ENCODE data around the gene COX4I1.
"Not testable (repeated sequence)": the region's sequence is repeated elsewhere in the genome, so short reads cannot be mapped to it uniquely, and the experiment has no call there.

COX4I1 gene

DNA sequence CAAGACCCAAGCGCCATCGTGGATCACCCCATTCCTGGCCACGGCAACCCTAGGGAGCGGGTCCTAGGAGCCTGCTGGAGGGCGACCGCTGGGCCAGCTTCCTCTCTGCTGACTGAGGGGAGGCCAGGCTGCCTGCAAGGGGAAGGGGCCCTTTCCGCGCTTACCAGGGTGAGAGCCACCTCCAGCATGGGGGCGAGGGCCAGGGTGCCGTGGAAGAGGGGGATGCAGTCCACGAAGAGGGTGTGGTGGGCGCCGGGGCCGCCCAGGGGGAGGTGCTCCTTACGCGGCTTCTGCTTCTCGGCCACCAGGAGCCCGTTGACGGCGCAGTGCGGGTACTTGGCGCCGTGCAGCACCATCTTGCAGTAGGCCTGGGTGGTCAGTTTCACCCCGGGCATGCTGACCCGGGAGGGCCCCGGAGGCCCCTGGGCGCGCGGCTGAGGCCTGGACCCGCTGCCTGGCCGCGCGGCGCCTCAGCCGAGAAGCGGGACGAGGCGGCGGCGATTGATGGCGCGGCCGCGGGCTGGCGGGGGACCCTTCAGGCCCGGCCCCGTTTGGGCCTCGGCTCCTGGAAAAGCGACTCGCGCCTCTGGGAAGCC, 496 bp upstream of the COX4I1 start:
- DNase-seq (ENCODE audit: low read depth in 2 of 2), result no peak

DNA sequence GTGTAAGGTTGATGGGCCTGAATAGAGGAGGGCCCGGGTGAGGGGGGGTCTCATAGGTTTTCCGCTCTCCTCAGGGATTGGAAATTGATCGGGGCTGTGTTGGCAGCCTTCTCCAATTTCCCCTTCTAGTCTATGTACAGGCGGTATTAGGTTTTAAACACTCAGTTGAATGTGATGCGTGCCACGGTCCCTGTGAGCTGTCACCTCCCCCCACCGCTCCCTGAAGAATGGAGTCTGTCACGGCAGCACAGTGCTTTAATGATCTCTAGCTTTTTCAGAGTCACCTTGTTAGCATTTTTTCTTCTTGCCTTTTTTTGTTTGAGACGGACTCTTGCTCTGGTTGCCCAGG, 800 bp downstream of the COX4I1 start:
- no peak for DNase-seq (ENCODE audit: low read depth in 2 of 2)

- DNase-seq (ENCODE audit: low read depth in 2 of 2), result no peak
Observed at GRCh38 chr16:85803570-85803969, 4.1 kb downstream of the COX4I1 start.

DNA sequence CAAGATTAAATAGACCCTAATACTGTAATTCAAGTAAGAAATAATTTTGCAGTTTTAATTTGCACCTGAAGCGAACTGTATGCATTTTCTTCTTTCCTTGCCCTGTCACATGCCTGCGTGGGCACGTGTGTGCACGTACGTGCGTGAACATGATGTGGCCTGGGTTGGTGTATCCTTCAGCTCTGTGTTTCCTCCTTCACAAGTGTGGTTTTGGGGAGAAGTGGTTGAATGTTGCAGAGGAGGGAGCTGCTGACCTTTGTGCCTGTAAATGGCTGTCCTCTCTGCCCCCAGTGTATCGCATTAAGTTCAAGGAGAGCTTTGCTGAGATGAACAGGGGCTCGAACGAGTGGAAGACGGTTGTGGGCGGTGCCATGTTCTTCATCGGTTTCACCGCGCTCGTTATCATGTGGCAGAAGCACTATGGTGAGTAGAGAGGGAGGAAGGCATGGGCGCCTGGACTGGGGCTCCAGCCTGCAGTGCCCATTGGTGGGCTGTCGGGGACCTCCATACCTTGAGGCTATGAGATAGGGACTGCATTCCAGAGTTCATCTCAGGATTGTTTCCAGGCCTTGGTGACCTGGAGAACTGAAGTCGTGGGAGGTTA, 6.0 kb downstream of the COX4I1 start:
- DNase-seq (ENCODE audit: low read depth in 2 of 2), result no peak

- DNase-seq (ENCODE audit: low read depth in 2 of 2), result no peak
Observed at GRCh38 chr16:85806539-85806938, 7.0 kb downstream of the COX4I1 start.

GRCh38 chr16:85807340-85807739, 7.8 kb downstream of the COX4I1 start:
- not testable (repeated sequence) for DNase-seq (ENCODE audit: low read depth in 2 of 2)

- not testable (repeated sequence) for DNase-seq (ENCODE audit: low read depth in 2 of 2)
Observed at GRCh38 chr16:85808104-85808503, 8.6 kb downstream of the COX4I1 start.

DNA sequence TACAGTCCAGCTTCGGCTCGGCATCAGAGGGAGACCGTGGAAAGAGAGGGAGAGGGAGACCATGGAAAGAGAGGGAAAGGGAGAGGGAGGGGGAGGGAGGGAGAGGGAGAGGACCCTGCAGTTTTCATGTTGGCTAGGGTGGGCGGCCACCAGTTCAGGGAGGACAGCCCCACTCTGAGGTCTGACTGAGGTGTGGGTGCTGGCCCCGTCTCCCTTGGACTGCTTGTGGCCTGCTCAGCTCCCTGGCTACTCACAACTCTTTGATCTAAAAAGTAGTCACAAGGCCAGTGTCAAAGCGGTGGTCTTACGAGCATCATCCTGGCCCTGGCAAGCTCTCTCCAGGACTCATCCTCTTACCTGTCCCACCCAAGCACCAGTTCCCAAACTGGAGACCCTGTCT, 9.4 kb downstream of the COX4I1 start:
- no peak for DNase-seq (ENCODE audit: low read depth in 2 of 2)

DNA sequence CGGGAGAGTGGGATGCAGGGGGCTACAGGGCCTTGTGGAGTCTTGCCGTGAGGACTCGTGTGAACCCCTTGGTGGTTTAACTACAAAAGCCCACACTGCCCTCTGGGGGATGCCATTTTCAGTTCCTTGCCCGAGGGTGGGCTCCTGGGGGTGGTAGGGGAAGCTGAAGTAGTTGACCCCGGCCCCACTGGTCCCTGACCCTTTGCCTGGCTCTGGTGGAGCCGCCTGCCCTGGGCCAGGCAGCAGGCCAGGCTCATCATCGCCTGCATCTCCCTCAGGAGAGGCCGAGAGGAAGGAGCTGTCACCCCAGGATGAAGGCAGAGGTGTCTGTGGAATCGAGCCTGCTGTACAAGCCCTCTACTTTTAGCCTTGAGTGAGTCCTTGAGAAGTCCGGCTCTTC, 10.2 kb downstream of the COX4I1 start:
- no peak for DNase-seq (ENCODE audit: low read depth in 2 of 2)

GRCh38 chr16:85810097-85810741, 10.7 kb downstream of the COX4I1 start:
- no peak for DNase-seq (ENCODE audit: low read depth in 2 of 2)

GRCh38 chr16:85810742-85811115, 11.2 kb downstream of the COX4I1 start:
- no peak for DNase-seq (ENCODE audit: low read depth in 2 of 2)

DNA sequence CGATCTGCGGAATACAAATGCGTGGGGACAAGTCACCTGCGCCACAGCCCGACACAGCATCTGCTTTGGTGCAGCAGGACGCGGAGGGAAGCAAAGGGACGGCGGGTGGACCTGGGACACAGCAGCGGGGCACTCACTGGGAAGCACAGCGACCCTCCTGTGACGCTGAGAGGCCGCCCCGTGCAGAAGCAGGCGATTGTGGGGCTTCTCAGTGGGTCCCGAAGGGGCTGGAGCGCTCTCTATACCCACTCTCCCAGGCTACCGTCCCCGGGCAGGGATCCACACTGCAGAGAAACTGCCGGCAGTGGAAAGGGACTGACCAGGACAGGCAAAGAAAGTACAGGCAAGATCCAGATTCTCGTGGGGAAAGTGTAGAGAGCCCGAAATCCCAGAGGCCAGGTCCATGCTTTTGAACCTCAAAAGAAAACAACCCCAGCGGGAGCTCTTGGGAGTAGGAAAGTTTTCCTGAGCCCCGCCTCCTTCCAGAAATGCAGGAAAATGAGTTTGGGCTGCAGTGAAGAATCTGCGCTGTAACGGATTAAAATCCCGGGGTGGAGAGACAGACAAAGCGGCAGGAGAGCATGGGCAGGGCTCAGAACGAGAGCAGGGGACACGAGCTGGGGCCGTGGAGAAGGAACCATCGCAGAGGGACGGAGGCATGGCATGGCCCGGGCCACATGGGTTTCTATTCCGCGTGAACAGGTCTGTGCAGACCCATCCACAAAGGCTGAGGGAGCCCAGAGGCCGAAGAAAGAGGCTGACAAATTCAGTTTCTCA, 12.7 kb downstream of the COX4I1 start:
- no peak for DNase-seq (ENCODE audit: low read depth in 2 of 2)

DNA sequence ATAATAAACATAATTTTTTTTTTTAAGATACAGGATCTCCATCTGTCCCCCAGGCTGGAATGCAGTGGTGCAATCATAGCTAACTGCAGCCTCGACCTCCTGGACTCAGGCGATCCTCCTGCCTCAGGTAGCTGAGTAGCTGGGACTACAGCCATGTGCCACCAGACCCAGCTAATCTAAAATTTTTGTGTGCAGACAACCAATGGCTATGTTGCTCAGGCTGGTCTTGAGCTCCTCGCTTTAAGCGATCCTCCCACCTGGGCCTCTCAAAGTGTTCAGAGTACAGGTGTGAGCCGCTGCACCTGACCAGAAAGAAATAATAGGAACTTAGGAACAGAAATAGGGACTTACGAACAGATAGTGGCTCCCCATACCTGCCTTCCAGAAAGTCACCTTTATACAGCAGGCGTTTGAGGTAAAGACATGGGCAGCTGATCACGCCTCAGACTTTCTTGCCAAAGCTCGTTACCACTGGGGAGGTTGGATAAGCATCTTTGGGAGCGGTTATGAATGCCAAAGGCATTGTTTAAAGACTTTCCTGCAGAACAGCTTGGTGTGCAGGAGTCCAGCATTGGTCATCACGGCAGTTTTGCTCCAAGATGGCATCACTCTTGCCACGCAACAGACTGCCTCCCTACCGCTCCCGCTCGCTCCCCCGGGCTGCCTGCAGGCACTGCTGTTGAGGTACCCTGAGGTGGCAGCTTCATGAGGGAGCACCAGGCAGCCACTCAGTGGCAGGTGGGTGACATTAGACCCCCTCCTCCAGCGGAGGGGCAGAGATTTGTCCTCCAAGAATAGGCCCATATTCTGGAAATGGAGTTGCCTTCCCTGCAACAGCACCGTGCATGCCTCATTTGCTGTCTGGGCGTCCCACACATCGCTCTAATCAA, 13.6 kb downstream of the COX4I1 start:
- DNase-seq (ENCODE audit: low read depth in 2 of 2), result no peak

DNA sequence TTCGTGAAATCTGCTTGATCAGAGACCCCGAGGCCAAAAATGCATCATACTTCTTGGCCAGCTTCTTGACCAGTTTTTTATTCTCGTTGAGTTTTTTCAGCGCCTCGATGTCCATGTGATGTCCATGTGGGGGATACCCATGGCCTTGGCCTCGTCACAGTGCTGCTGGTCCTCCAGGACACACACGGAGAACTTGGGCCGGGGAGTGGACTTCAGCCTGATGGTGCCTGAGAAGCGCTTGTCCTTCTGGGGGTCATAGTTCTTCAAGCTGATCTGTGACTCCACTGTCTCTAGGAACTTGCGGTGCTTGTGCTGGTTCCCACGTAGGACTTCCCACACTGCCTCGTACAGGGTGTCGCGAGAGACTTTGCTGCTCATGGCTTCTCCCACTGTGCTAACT, 16.7 kb downstream of the COX4I1 start:
- no peak for DNase-seq (ENCODE audit: low read depth in 2 of 2)

- not testable (repeated sequence) for DNase-seq (ENCODE audit: low read depth in 2 of 2)
Observed at GRCh38 chr16:85817195-85817594, 17.7 kb downstream of the COX4I1 start.

DNA sequence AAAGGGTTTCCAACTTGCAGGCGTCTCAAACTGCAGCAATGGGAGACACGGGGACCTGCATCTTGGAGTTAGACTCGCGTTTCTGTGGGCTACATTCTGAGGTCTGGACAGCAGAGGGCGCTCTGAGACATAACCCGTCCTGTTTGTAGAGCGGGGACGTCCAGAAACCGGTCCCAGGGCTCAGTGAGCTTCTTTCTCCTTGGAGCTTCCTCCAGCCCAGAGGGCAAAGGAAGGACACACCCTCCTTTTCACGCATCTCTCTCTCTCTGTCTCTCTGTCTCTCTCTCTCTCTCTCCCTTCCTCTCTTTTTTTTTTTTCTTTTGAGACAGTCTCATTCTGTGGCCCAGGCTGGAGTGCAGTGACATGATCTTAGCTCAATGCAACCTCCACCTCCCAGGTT, 19.8 kb downstream of the COX4I1 start:
- DNase-seq (ENCODE audit: low read depth in 2 of 2), result peak; percentile 26 to 34

- DNase-seq (ENCODE audit: low read depth in 2 of 2), result no peak
Observed at GRCh38 chr16:85819771-85820170, 20.3 kb downstream of the COX4I1 start.

- DNase-seq (ENCODE audit: low read depth in 2 of 2), result no peak
Observed at GRCh38 chr16:85820604-85821372, 21.3 kb downstream of the COX4I1 start.

GRCh38 chr16:85821390-85822135, 22.1 kb downstream of the COX4I1 start:
- peak in 1 of 2 experiments; percentile 30 for DNase-seq (ENCODE audit: low read depth in 2 of 2)

DNA sequence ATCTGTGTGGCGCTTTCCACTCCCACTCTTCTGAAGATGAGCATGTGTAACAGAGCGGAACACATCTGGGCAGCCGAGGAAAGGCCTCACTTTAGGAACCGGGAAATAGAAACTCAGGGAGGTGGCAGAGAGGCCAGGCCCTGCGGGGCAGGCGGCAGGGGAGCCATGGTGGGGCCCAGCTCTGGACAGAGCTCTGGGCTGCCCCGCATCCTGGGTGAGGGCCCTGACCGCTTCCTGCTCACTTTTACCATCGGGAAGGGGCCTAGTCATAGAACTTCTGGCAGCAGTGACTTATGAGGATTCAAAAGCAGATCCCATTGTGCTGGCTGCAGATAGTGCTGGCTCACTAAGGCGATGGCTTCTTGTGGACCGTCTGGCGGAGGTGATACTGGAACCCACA, 22.6 kb downstream of the COX4I1 start:
- no peak for DNase-seq (ENCODE audit: low read depth in 2 of 2)

Data from fibroblast of skin of left biceps (primary cell).